Activated CD4-positive, alpha-beta T cell treated with anti-CD3 and anti-CD28 coated beads, Interleukin-2, amount 50 U/mL, for 4 hours (primary cell): Measurements from ENCODE around the gene SLC25A19.
"Not testable (repeated sequence)": the region's sequence is repeated elsewhere in the genome, so short reads cannot be mapped to it uniquely, and the experiment has no call there.

ENCODE experiments used
- DNase-seq, 2 experiments: peaks; one replicate each; pipeline ENCODE4 v3.0.0-alpha.2; 2020

SLC25A19 gene

GRCh38 chr17:75266316-75267152, 22.7 kb downstream of the SLC25A19 start:
- DNase-seq: no peak

GRCh38 chr17:75265614-75266315, 23.5 kb downstream of the SLC25A19 start:
- DNase-seq: no peak

- DNase-seq: no peak
Observed at GRCh38 chr17:75263055-75263454, 26.2 kb downstream of the SLC25A19 start.

- DNase-seq: no peak
Observed at GRCh38 chr17:75262112-75262606, 27.1 kb downstream of the SLC25A19 start.

GRCh38 chr17:75261336-75262111, 27.7 kb downstream of the SLC25A19 start, which contains the start of the genes GGA3 and MRPS7:
GGA3 (minus strand) TSS chr17:75261606; CDS start chr17:75261587, 19 bp downstream.
MRPS7 (plus strand) TSS chr17:75261879; CDS start chr17:75261901, 22 bp downstream.
- peak; percentile 95 for DNase-seq

- peak; percentile 46 to 51 for DNase-seq
Observed at GRCh38 chr17:75260641-75261335, 28.4 kb downstream of the SLC25A19 start.

- not testable (repeated sequence) for DNase-seq
Observed at GRCh38 chr17:75257228-75257627, 32.0 kb downstream of the SLC25A19 start.

- DNase-seq: not testable (repeated sequence)
Observed at GRCh38 chr17:75255954-75256698, 33.1 kb downstream of the SLC25A19 start.

- no peak for DNase-seq
Observed at GRCh38 chr17:75252039-75252816, 37.0 kb downstream of the SLC25A19 start.

- DNase-seq: peak; percentile 85 to 90
Observed at GRCh38 chr17:75250009-75250471, 39.2 kb downstream of the SLC25A19 start.

- no peak for DNase-seq
Observed at GRCh38 chr17:75249564-75249963, 39.7 kb downstream of the SLC25A19 start.

- DNase-seq: no peak
Observed at GRCh38 chr17:75246404-75246803, 42.8 kb downstream of the SLC25A19 start.

- DNase-seq: no peak
Observed at GRCh38 chr17:75245011-75245410, 44.2 kb downstream of the SLC25A19 start.

- no peak for DNase-seq
Observed at GRCh38 chr17:75244133-75244866, 44.9 kb downstream of the SLC25A19 start.

- peak; percentile 22 to 41 for DNase-seq
Observed at GRCh38 chr17:75242461-75243042, 46.7 kb downstream of the SLC25A19 start.

- peak in 1 of 2 experiments; percentile 24 for DNase-seq
Observed at GRCh38 chr17:75241996-75242460, 47.2 kb downstream of the SLC25A19 start.

GRCh38 chr17:75241502-75241901, 47.7 kb downstream of the SLC25A19 start:
- DNase-seq: no peak

GRCh38 chr17:75241143-75241430, 48.1 kb downstream of the SLC25A19 start:
- DNase-seq: no peak

GRCh38 chr17:75240394-75241142, 48.7 kb downstream of the SLC25A19 start:
- peak; percentile 31 to 40 for DNase-seq
